NCI-H82 treated with DMSO at 0.1 percent for 48 hours (cell line): ENCODE data around the gene JTB.

ENCODE experiments used
- DNase-seq: peaks from one replicate; lab custom pipeline; 2025; ENCODE audit not compliant: unreplicated experiment; lab: John Stamatoyannopoulos, UW

Gene JTB

GRCh38 chr1:153956997-153957715 lies 20.3 kb downstream of the JTB start:
- no peak for DNase-seq

GRCh38 chr1:153954826-153955225 lies 22.6 kb downstream of the JTB start:
- no peak for DNase-seq

GRCh38 chr1:153953859-153954365 lies 23.6 kb downstream of the JTB start:
- no peak for DNase-seq

- no peak for DNase-seq
Measured at GRCh38 chr1:153951801-153952200, 25.7 kb downstream of the JTB start.

- no peak for DNase-seq
Measured at GRCh38 chr1:153951183-153951582, 26.3 kb downstream of the JTB start.

GRCh38 chr1:153946622-153947241 lies 30.7 kb downstream of the JTB start, which contains the start of gene DENND4B:
TSS of gene DENND4B (minus strand) at chr1:153946718. CDS start at chr1:153944374, 2,344 bp downstream.
- peak; percentile 60 for DNase-seq

- no peak for DNase-seq
Measured at GRCh38 chr1:153945795-153946621, 31.5 kb downstream of the JTB start.

GRCh38 chr1:153945131-153945794 lies 32.2 kb downstream of the JTB start:
- no peak for DNase-seq

- no peak for DNase-seq
Measured at GRCh38 chr1:153944827-153945117, 32.7 kb downstream of the JTB start.

- DNase-seq, result no peak
Measured at GRCh38 chr1:153944005-153944826, 33.3 kb downstream of the JTB start.

- DNase-seq, result no peak
Measured at GRCh38 chr1:153942766-153943549, 34.5 kb downstream of the JTB start.

- no peak for DNase-seq
Measured at GRCh38 chr1:153941826-153942725, 35.4 kb downstream of the JTB start.

- DNase-seq, result no peak
Measured at GRCh38 chr1:153940756-153941155, 36.7 kb downstream of the JTB start.

- DNase-seq, result no peak
Measured at GRCh38 chr1:153939476-153939875, 38.0 kb downstream of the JTB start.

- DNase-seq, result no peak
Measured at GRCh38 chr1:153938996-153939395, 38.5 kb downstream of the JTB start.

- no peak for DNase-seq
Measured at GRCh38 chr1:153937331-153937730, 40.1 kb downstream of the JTB start.

GRCh38 chr1:153936011-153936802 lies 41.3 kb downstream of the JTB start:
- DNase-seq, result no peak

- no peak for DNase-seq
Measured at GRCh38 chr1:153934746-153935145, 42.7 kb downstream of the JTB start.
